Left ventricle myocardium inferior (tissue), 1 donor: ENCODE results near the gene E2F6. TPM values are rescaled to one million over a fixed set of nuclear protein-coding genes. Genes with fewer than 3 reads are reported as not detected.

Experiments used
- DNase-seq: peaks from one replicate; pipeline ENCODE4 v3.0.0-alpha.2; 2020
- H3K27ac ChIP-seq: fragments of 200-600 bp; replicated peaks from 2 replicates; pipeline ENCODE4 v1.8.0; 2021
- H3K27me3 ChIP-seq: fragments of 200-600 bp; 2 replicates; pipeline ENCODE4 v1.8.0; 2021; ENCODE audit warnings: low read depth
- H3K36me3 ChIP-seq: fragments of 200-600 bp; 2 replicates; pipeline ENCODE4 v1.8.0; 2021
- H3K4me1 ChIP-seq: fragments of 200-600 bp; 2 replicates; pipeline ENCODE4 v1.8.0; 2021
- H3K4me3 ChIP-seq: fragments of 200-600 bp; 2 replicates; pipeline ENCODE4 v1.8.0; 2021; ENCODE audit warnings: mild to moderate bottlenecking, moderate library complexity
- H3K9me3 ChIP-seq: fragments of 200-600 bp; replicated peaks from 2 replicates; pipeline ENCODE4 v1.8.0; 2021
- intact Hi-C: fragments of 100-400 bp; cut with micrococcal nuclease; formaldehyde crosslinking; loops from one replicate; pipeline ENCODE4 v1.11.0; 2022
- total RNA-seq: library from RNA; stranded (reverse); fragmentation: NEBNext Ultra II Directional; extraction: Animal tissue kit (Norgen Biotek cat#: 25700); gene quantifications from one replicate; pipeline ENCODE4 v1.2.1, GENCODE V29; 2021
- TF ChIP-seq, protein P1 (sequence below): fragments of 200-600 bp; IDR thresholded peaks from 2 replicates; pipeline ENCODE4 v1.8.0; 2021; ENCODE audit warnings: antibody characterized with exemption, mild to moderate bottlenecking, borderline replicate concordance
- donor health status: DM: no; HTN: yes; CAD: no; lungs with severe emphysema.

Gene E2F6
- total RNA-seq, 1 donor from 2014 or later: 12.8 TPM

DNA sequence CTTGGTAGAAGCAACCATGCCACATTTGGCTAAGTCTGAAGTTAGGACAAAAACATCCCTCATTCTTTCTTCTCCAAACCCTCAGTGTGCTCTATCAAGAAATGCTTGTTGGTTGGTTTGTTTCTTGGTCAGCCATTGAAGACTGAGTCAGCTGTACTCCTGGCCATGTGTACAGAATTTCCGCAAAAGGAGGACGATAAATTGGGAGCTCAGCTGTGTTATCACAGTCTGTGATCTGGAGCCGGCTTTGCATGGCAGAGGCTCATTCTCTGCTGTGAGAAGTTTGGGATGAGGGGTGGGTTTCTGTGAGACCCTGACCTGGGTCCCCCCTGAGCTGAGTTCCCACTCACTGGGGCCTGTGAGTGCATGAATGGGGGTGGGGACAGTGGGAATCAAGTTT is 26.3 kb upstream of the E2F6 start:
- H3K4me1 ChIP-seq: peaks cover 6% of the 10 kb centered on the region
- TF ChIP-seq, protein P1, sequence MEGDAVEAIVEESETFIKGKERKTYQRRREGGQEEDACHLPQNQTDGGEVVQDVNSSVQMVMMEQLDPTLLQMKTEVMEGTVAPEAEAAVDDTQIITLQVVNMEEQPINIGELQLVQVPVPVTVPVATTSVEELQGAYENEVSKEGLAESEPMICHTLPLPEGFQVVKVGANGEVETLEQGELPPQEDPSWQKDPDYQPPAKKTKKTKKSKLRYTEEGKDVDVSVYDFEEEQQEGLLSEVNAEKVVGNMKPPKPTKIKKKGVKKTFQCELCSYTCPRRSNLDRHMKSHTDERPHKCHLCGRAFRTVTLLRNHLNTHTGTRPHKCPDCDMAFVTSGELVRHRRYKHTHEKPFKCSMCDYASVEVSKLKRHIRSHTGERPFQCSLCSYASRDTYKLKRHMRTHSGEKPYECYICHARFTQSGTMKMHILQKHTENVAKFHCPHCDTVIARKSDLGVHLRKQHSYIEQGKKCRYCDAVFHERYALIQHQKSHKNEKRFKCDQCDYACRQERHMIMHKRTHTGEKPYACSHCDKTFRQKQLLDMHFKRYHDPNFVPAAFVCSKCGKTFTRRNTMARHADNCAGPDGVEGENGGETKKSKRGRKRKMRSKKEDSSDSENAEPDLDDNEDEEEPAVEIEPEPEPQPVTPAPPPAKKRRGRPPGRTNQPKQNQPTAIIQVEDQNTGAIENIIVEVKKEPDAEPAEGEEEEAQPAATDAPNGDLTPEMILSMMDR: no peak
- H3K36me3 ChIP-seq: no peaks in the 10 kb centered on the region
- H3K4me3 ChIP-seq: no peak overlapping the region
- peaks cover 8% of the 10 kb centered on the region for H3K27me3 ChIP-seq
- no peak for DNase-seq
- intact Hi-C loops: no loop called here
- H3K27ac ChIP-seq: no peak overlapping the region
- no peaks in the 10 kb centered on the region for H3K9me3 ChIP-seq

DNA sequence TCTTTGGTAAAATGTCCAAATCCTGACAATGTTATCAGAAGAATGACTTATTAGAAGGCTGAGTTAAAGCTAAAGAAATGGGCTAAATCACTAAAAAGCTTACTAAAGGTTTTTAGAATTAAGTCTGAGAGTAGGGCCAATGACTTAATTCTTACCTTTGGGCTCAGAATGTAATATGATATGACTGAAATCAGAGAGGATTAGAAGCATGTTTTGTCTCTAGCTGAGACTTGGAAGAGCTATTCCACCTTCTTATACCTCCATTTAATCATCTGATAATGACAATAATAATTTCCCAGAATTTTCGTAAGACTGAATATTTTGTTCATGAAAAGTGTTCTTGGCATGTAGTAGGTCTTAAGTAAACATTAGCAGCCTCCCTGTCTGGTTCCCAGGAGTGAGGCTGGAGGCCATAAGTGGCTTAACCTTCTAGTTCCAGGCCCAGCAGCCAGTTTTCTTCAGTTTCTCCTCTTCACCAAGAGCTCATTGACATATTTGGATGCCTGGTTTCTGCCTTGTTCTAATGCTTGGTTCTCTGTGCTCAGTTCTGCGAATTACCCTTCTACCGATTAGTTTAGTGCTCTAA is 25.5 kb upstream of the E2F6 start:
- no peak overlapping the region for H3K4me3 ChIP-seq
- intact Hi-C loops: no loop called here
- H3K4me1 ChIP-seq: no peaks in the 10 kb centered on the region
- TF ChIP-seq, protein P1: no peak
- H3K27ac ChIP-seq: no peak overlapping the region
- H3K27me3 ChIP-seq: peaks cover 11% of the 10 kb centered on the region
- no peaks in the 10 kb centered on the region for H3K9me3 ChIP-seq
- no peaks in the 10 kb centered on the region for H3K36me3 ChIP-seq
- no peak for DNase-seq

DNA sequence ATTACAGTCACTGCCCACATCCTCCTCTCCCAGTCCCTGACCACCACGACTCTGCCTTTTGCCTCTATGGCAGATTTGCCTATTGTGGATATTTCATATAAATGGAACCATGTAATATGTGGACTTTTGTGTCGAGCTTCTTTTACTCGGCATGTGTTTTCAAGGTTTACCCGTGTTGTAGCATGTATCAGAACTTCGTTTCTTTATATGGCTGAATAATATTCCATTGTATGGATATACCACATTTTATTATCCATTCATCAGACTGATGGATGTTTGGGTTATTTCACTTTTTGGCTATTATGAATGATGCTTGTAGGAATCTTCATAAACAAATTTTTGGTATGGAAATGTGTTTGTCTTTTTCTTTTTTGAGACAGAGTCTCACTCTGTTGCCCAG is 24.2 kb upstream of the E2F6 start:
- no peak for DNase-seq
- Histone ChIP-seq H3K4me3 (no peak overlapping the region), H3K9me3 (no peaks in the 10 kb centered on the region), H3K27me3 (peaks cover 11% of the 10 kb centered on the region), H3K36me3 (no peaks in the 10 kb centered on the region), H3K27ac (no peak overlapping the region), H3K4me1 (no peaks in the 10 kb centered on the region)
- TF ChIP-seq, protein P1: no peak
- intact Hi-C loops: no loop called here

DNA sequence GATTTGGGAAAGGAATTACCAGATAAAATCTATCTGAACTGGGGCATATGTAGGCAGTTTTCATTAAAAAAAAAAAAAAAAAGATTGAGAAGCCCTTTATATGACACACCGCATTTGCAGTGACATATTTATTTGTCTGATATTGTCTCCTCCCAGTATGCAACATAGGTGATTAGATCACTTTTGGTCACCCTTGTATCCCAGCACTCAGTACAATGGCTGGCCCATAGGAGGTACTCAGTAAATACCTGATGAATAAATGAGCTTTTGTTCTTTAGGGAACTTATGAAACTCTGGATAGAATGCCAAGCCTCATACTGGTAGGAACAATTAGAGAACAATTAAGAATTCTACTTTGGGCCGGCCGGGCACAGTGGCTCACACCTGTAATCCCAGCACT is 22.8 kb upstream of the E2F6 start:
- TF ChIP-seq, protein P1: no peak
- intact Hi-C loops: no loop called here

DNA sequence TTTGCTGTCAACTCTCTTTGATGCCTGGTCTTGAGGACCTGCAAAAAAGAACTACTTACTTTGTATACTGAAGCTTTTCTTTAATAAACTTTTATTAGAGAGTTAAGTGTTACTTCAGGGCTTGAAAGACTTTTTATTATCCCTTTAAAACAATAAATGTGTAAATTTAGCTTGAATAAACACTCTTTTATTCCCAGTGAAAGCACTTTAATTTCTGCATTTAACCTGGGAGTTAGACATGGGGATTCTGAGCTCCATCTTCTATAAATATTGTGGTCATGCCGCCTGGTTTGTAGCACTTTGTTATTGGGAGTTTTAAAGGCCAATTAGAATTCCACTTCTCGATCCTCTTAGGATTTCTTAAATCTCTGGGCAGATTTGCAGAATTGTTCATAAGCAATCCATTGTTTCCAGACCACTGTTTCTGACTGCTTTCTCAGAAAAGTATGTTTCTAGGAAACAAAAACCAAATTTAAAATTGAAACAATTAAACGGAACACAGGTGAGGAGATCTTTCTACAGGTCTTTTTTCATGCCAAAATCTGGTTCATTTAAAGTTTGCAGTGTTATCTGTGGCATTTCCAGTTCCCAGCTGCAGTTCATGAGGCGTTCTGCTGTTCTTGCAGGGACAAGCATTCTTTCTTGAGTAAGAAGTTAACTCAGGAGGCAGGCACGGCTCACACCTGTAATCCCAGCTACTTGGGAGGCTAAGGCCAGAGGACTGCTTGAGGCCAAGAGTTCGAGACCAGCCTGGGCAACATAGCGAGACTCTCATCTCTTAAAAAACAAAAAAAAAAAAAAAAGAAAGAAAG is 18.1 kb upstream of the E2F6 start:
- Histone ChIP-seq H3K27ac (peak overlapping the region; percentile 63), H3K4me3 (peak overlapping the region; percentile 71), H3K27me3 (peaks cover 50% of the 10 kb centered on the region), H3K9me3 (no peaks in the 10 kb centered on the region), H3K4me1 (peaks cover 13% of the 10 kb centered on the region), H3K36me3 (no peaks in the 10 kb centered on the region)
- intact Hi-C loops: no loop called here
- TF ChIP-seq, protein P1: no peak
- DNase-seq: no peak

More for the DNA sequence above, 22.8 kb upstream of the E2F6 start:
- no peak overlapping the region for H3K4me3 ChIP-seq
- H3K36me3 ChIP-seq: no peaks in the 10 kb centered on the region
- no peak for DNase-seq
- no peaks in the 10 kb centered on the region for H3K4me1 ChIP-seq
- no peak overlapping the region for H3K27ac ChIP-seq
- no peaks in the 10 kb centered on the region for H3K9me3 ChIP-seq
- peaks cover 23% of the 10 kb centered on the region for H3K27me3 ChIP-seq
